CD4-positive, alpha-beta T cell treated with Interleukin-15 for 1 hour (primary cell): ENCODE data around the gene HSPB1.
"Not testable (repeated sequence)": the region's sequence is repeated elsewhere in the genome, so short reads cannot be mapped to it uniquely, and the experiment has no call there.

ENCODE experiments used
- DNase-seq: peaks from one replicate; pipeline ENCODE4 v3.0.0-alpha.2; 2020

HSPB1 gene

GRCh38 chr7:76282344-76283253 is 19.9 kb upstream of the HSPB1 start:
- DNase-seq: no peak

DNA sequence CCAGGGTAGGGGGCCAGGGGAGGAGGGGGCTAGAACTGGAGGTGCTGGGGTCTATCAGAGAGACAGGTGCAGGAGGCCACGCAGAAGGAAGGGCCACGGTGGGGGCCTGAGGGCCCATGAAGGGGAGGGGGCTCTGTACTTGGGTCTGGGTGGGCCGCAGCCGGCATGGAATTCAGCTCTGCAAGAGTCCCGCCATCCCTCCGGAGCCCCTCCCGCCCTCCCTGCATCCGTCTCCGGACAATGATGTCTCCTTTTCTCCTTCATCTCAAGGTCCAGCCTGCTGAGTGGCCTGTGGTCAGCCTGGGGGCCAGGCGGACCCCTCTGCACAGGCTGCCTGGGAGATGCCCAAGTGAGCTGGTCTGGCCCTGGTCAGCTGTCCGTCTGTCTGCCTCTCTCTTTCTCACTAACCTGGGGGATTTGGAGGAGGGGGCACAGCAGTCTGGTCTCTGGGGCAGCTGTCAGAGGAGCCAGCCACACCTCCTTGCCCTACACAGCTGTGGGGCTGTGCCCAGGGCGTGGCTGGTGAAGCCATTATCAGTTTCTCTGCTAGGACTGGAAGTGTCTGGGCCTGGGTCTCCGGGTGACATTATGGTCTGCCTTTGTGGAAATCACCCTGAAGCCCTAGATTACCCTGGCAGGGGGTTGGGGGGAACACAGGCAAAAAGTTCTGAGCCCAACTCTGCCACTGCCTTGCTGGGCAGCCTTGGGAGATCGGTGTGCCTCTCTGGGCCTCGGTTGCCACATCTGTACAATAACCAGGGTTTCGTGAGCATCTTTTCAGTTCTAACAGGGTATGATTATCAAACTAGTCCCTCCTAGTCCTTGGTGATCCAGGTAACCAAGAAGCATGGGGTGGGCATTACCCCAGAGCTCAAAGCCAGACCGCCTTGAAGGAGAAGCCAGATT is 19.0 kb upstream of the HSPB1 start:
- DNase-seq: no peak

DNA sequence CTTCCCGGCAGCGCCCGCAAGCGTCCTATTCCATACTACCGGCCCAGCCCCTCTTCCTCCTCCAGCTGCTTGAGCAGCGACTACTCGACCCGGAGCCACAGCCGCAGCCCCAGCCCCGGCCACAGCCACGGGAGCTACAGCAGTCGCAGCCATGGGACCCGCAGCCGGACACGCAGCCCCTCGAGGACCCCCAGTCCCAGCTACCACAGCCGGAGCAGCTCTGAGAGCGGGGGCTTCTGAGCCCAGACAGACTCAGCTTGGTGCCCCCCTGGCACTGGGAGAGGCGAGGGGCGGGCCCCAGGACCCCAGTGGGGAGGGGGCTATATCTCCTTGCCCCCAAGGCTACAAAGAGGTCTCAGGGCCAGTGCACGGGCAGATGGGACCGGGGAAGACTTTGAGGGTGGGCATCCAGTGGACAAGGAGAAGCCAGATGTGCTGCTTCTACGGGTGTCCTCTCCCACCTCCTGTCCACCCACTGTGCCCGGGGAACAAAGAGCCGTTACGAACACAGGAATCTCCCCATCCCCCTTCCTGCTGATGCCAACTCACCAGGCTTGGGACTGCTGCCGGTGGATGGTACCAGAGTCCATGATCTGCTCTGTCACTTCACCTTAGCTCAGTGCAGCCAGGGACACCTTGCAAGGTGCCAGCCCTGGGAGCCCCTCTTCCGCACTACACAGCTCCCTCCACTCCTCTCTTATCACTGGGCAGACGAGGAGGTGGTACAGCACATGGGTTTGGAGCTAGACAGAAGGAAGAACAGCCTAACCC is 16.7 kb upstream of the HSPB1 start:
- DNase-seq: no peak

DNA sequence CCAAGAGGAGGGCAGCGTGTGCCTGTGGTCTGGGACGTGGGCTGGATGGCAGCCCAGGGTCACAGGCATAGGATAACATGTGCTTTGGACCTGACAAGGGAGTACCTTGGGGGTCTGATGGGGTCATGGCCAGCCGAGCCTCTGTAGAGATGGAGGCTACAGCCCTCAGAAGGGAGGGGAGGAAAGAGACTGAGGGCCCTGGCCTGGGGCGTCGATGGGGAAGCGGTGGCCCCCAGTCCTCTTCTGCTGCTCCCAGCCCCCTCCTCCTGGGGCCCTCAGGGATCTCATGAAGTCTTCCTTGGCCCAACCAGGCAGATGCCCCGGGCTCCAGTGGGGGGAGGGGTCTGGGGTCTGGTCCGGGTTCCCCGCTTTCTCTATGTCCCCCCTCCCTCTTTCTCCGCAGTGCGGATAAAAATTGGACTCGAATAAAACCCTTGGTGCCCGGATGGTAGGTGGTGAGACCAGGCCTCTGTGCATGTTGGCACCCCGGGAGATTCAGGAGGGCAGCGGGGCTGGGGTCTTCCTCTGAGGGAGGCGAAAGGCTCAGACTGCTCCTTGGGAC is 15.6 kb upstream of the HSPB1 start:
- DNase-seq: no peak

DNA sequence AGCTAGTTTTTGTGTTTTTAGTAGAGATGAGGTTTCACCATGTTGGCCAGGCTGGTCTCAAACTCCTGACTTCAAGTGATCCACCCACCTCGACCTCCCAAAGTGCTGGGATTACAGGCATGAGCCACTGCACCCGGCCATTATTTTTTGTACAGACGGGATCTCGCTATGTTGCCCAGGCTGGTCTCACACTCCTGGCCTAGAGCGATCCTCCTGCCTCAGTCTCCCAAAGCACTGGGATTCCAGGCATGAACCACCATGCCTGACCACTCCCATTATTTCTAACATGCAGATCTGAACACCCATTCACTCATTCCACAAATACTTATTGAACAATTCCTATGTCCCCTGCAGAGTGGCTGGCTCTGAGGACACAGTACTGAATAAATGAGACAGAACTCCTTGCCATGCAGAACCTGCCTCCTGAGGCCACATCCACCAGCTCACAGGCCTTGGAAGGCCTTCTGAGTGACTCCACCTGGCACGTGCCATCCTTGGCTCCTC is 11.6 kb upstream of the HSPB1 start:
- not testable (repeated sequence) for DNase-seq

DNA sequence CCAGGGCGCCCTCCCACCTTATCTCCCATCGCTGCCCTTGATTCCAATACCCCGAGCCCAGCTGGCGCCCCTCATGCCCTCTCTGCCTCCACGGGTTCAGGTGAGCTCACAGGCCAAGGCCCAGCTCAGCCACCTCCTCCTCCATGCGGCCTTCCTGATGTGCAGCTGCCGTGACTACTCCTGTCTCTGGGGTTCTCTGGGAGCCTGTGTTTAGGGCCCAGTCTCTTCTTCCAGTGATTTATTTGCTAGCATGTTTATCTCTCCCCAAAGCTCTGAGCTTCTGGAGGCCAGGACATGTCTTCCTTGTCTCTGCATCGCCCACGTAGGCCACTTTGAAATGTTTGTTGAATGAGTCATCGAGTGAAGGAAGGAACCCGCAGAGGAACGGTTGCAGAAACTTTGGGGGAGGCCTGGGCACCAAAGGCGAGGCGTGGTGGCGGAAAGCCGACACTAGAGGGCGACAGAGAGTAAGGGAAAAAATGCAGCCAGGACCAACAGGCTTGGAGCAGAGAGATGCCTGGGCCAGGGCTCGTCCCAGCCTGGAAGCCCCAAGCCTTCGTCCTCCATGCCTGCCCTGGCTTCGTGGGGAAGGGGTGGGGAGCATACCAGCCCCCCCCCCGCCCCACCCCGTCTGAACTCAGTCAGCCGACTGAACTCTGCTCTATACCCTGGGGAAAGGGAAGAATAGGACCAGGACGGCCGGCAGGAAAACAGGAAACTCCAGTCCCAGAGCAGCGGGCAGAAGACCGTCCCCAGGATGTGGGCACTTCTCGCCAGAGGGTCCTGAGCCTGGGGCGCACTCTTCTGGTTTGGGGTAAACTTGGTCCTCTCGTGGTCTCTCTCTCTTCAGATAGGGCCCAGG is 10.9 kb upstream of the HSPB1 start:
- peak; percentile 83 for DNase-seq

DNA sequence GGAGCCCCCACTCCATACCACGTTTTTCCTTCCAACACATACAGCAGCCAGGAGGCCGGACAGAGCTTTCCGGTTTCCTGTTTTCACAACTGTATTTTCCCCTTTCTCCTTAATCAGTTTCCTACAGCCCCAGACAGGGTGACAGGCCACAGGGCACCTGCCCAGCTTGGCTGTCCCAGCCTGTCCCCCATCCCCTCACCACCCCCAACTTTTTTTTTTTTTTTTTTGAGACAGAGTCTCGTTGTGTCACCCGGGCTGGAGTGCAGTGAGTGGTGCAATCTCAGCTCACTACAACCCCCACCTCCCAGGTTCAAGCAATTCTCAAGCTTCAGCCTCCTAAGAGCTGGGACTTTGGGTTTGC is 10.3 kb upstream of the HSPB1 start:
- no peak for DNase-seq

DNA sequence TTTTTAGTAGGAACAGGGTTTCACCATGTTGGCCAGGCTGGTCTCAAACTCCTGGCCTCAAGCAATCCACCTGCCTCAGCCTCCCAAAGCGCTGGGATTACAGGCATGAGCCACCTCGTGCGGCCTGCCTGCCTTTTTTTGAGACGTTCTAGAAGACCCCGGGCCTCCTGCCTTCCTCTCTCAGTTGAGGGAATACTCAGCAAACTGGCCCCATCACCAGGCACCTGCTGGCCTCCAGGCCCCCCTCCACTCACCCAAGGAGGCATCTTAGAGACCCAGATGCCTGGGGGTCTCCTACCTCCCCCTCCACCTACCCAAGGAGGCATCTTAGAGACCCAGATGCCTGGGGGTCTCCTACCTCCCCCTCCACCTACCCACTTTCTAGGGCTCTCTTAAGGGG is 9.6 kb upstream of the HSPB1 start:
- DNase-seq: not testable (repeated sequence)

DNA sequence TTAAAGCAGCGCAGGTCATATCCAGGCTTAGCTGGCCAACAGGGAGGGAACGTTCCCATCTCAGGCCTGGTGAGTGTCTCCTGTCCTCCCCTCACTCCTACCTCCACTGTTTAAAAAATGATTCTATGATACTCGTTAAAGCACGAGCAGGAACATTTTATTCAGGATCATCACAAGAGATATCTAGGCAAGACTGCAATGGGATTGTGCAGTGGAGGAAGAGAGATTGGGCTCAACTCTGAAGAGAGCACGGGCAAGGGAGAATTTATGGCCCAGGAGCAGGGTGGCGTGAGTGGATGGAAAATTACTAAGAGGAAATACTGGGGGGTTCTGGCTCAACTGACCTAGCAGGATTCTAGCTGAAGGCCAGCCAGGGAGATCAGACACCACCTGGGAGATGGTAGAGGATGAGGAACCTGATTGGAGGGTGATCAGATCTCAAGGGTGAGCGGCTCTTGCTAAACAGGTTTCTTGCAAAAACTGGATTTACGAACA is 9.0 kb upstream of the HSPB1 start:
- DNase-seq: no peak

GRCh38 chr7:76294344-76295024 is 8.0 kb upstream of the HSPB1 start:
- peak; percentile 39 for DNase-seq

- DNase-seq: no peak
These were observed 5.4 kb upstream of the HSPB1 start for GRCh38 chr7:76296743-76297740.

GRCh38 chr7:76300166-76300731 is 2.2 kb upstream of the HSPB1 start:
- no peak for DNase-seq

DNA sequence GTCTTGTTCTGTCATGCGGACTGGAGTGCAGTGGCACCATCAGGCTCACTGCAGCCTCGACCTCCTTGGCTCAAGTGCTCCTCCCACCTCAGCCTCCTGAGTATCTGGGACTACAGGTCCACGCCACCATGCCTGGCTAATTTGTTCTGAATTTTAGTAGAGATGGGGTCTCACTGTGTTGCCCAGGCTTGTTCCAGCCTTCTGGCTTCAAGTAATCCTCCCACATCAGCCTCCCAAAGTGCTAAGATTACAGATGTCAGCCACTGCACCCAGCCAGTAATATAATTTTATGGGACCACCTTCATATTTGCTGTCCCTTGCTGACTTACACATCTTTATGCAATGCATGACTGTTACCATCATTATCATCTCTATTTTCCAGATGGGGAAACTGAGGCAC is 1.5 kb upstream of the HSPB1 start:
- DNase-seq: no peak

GRCh38 chr7:76303202-76304147 is 1.0 kb downstream of the HSPB1 start:
- peak; percentile 78 for DNase-seq

DNA sequence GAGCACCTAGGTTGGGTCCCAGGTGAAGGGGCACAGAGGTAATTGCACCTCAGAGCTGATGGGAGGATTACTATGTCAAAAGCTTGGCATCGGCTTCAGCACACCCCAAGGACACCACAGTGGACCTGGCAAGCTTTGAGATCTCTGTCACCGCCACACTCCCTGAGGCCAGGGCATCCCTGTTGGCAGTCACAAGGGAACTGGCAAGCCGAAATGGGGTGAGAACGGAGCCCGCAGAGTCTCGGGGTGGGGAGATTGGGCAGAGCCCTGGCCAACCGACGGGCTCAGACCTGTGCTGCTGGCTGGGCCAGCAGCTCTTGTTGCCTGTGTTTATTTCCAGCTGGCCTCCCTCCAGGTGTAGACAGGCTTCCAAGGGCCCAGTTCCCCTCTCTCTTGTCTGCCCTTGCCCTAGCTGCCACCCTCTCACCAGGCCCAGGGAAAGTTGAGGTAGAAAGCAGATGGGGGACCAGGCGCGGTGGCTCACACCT is 2.5 kb downstream of the HSPB1 start:
- no peak for DNase-seq

GRCh38 chr7:76308874-76309273 is 6.4 kb downstream of the HSPB1 start:
- not testable (repeated sequence) for DNase-seq

- DNase-seq: not testable (repeated sequence)
These were observed 7.0 kb downstream of the HSPB1 start for GRCh38 chr7:76309341-76310101.
